Sciatic nerve (tissue), 2 donors: ENCODE data around the gene SESN3. TPM values are rescaled to one million over a fixed set of nuclear protein-coding genes. Genes with fewer than 3 reads are reported as not detected.
"Not testable (repeated sequence)": the region's sequence is repeated elsewhere in the genome, so short reads cannot be mapped to it uniquely, and the experiment has no call there.

Experiments
- ATAC-seq: fragments of 200-7000 bp; cut with Tn5 transposase; one replicate; pipeline ENCODE4 v1.9.1; 2020; ENCODE audit warnings: mild to moderate bottlenecking, moderate library complexity
- DNase-seq: peaks from one replicate; pipeline ENCODE4 v3.0.0-alpha.2; 2020; ENCODE audit warnings: low spot score
- intact Hi-C: fragments of 100-400 bp; cut with DNase I; formaldehyde crosslinking; loops from one replicate; pipeline ENCODE4 v1.14.2; 2022
- total RNA-seq: library from RNA; stranded (reverse); fragmentation: NEBNext Ultra II Directional; extraction: Animal tissue kit (Norgen Biotek cat#: 25700); gene quantifications from one replicate; pipeline ENCODE4 v1.2.1, GENCODE V29; 2021
- donor health status: DM: no; HTN: no; CAD: no.
- donor health status: DM: no; HTN: no; CAD: no.

Gene SESN3
- 205 TPM for total RNA-seq

- intact Hi-C loops: loop anchor here (5.0 kb wide), 1 partner anchor 74 kb away; no protein-coding TSS in a partner anchor
- DNase-seq (peak; percentile 99), ATAC-seq (peak; percentile 98)
Observed at GRCh38 chr11:95231127-95231880, at the start of gene SESN3. SESN3 (minus strand) TSS chr11:95231202; CDS start chr11:95230860, 342 bp downstream.

- ATAC-seq: no peak
Observed at GRCh38 chr11:95279921-95280868, 49.2 kb upstream of the SESN3 start.

GRCh38 chr11:95277868-95278267 lies 46.9 kb upstream of the SESN3 start:
- no peak for ATAC-seq
- DNase-seq: no peak
- intact Hi-C loops: no loop called here

More at GRCh38 chr11:95279921-95280868, 49.2 kb upstream of the SESN3 start:
- intact Hi-C loops: no loop called here
- no peak for DNase-seq

- ATAC-seq (no peak), DNase-seq (no peak)
- intact Hi-C loops: no loop called here
Observed at GRCh38 chr11:95276139-95276538, 45.1 kb upstream of the SESN3 start.

GRCh38 chr11:95273618-95274017 lies 42.6 kb upstream of the SESN3 start:
- intact Hi-C loops: not testable (repeated sequence)

GRCh38 chr11:95269036-95269819 lies 38.2 kb upstream of the SESN3 start:
- ATAC-seq (no peak), DNase-seq (no peak)
- intact Hi-C loops: no loop called here

More at GRCh38 chr11:95273618-95274017, 42.6 kb upstream of the SESN3 start:
- DNase-seq, ATAC-seq: not testable (repeated sequence)

GRCh38 chr11:95268391-95268790 lies 37.4 kb upstream of the SESN3 start:
- DNase-seq: no peak
- intact Hi-C loops: no loop called here
- ATAC-seq: no peak

- intact Hi-C loops: no loop called here
- ATAC-seq (no peak), DNase-seq (no peak)
Observed at GRCh38 chr11:95267601-95268213, 36.7 kb upstream of the SESN3 start.

GRCh38 chr11:95266751-95267374 lies 35.9 kb upstream of the SESN3 start:
- intact Hi-C loops: no loop called here
- ATAC-seq (peak; percentile 87), DNase-seq (no peak)

- no peak for ATAC-seq
- no peak for DNase-seq
- intact Hi-C loops: no loop called here
Observed at GRCh38 chr11:95264881-95265280, 33.9 kb upstream of the SESN3 start.

- ATAC-seq (no peak), DNase-seq (no peak)
- intact Hi-C loops: no loop called here
Observed at GRCh38 chr11:95262994-95263765, 32.2 kb upstream of the SESN3 start.

- DNase-seq: no peak
- no peak for ATAC-seq
- intact Hi-C loops: no loop called here
Observed at GRCh38 chr11:95257456-95257971, 26.5 kb upstream of the SESN3 start.

GRCh38 chr11:95256321-95256779 lies 25.3 kb upstream of the SESN3 start:
- DNase-seq (no peak), ATAC-seq (peak; percentile 27)
- intact Hi-C loops: no loop called here

GRCh38 chr11:95255251-95256145 lies 24.5 kb upstream of the SESN3 start:
- no peak for ATAC-seq
- no peak for DNase-seq
- intact Hi-C loops: no loop called here

- DNase-seq (no peak), ATAC-seq (no peak)
- intact Hi-C loops: no loop called here
Observed at GRCh38 chr11:95254716-95255115, 23.7 kb upstream of the SESN3 start.

- intact Hi-C loops: no loop called here
- ATAC-seq (peak; percentile 99), DNase-seq (peak; percentile 84)
Observed at GRCh38 chr11:95254131-95254704, 23.2 kb upstream of the SESN3 start.
